HCT116 (cell line): ENCODE measurements around the gene PDZD4. TPM values are rescaled to one million over a fixed set of nuclear protein-coding genes. Genes with fewer than 3 reads are reported as not detected.

Experiments used
- ATAC-seq: fragments of 200-7000 bp; cut with Tn5 transposase; 2 replicates; pipeline ENCODE4 v1.9.1; 2020; ENCODE audit warnings: mild to moderate bottlenecking, moderate library complexity
- BruUV-seq: library from RNA; stranded (reverse); fragments of 400-500 nt; replicated peaks from 2 replicates; lab custom pipeline; 2021; lab: Mats Ljungman, UMichigan
- CTCF ChIA-PET: fragments of 300-600 bp; sonication (Branson Sonifier 250); formaldehyde crosslinking; loops from one replicate; lab custom pipeline; 2021; ENCODE audit warnings: antibody characterized with exemption; lab: Charles Lee
- POLR2A ChIA-PET: fragments of 300-600, 350-600 bp; sonication (Branson Sonifier 250); formaldehyde crosslinking; loops from one replicate; lab custom pipeline; 2021; ENCODE audit warnings: antibody characterized with exemption; lab: Charles Lee
- RAD21 ChIA-PET, 2 experiments: fragments of 300-600 bp; sonication (Branson Sonifier 250); formaldehyde crosslinking; loops; one replicate each; lab custom pipeline; 2023; ENCODE audit warnings: low total read pairs in 2 of 2; ENCODE audit not compliant: uncharacterized antibody in 2 of 2, unreplicated experiment in 2 of 2, low non-redundant PET in 1 of 2; lab: Charles Lee
- DNase-seq: peaks from one replicate; pipeline ENCODE4 v3.0.0-alpha.2; 2010; ENCODE audit warnings: low read depth, low spot score
- H2AFZ ChIP-seq: fragments of 200-600 bp; shearing (Covaris generic), sonication (generic); 2 replicates; pipeline ENCODE4 v1.6.1; 2017; ENCODE audit warnings: low read depth, mixed run types, mixed read lengths, antibody characterized with exemption, low read length; ENCODE audit not compliant: poor library complexity, severe bottlenecking
- H3K27ac ChIP-seq: 2 replicates; pipeline ENCODE4 v1.5.1; 2012; ENCODE audit warnings: low read depth, low read length
- H3K27me3 ChIP-seq: fragments of 200-600 bp; sonication (generic); 2 replicates; pipeline ENCODE4 v1.6.1; 2016; ENCODE audit warnings: mixed run types, low read length, mixed read lengths; ENCODE audit not compliant: insufficient read depth
- H3K36me3 ChIP-seq, 2 experiments: fragments of 200-500 bp in 1 of 2; fragments of 200-600 bp in 1 of 2; sonication (Bioruptor generic) in 1 of 2; sonication (generic) in 1 of 2; 2 replicates each; pipeline versions ENCODE4 v1.5.1 to v1.6.1; 2014 to 2016; ENCODE audit warnings: low read length in 2 of 2, inconsistent platforms in 1 of 2, mixed read lengths in 1 of 2, mixed run types in 1 of 2; ENCODE audit not compliant: insufficient read depth in 2 of 2, control insufficient read depth in 1 of 2
- H3K4me1 ChIP-seq, 2 experiments: fragments of 200-600 bp in 1 of 2; sonication (generic) in 1 of 2; 2 replicates each; pipeline versions ENCODE4 v1.5.1 to v1.6.1; 2012 to 2017; ENCODE audit warnings: low read length in 2 of 2, inconsistent platforms in 1 of 2, mild to moderate bottlenecking in 1 of 2, mixed read lengths in 1 of 2, mixed run types in 1 of 2, moderate library complexity in 1 of 2; ENCODE audit not compliant: insufficient read depth in 2 of 2, control insufficient read depth in 1 of 2
- H3K4me2 ChIP-seq: fragments of 200-600 bp; sonication (generic); 2 replicates; pipeline ENCODE4 v1.6.1; 2017; ENCODE audit warnings: mixed run types, low read length, mixed read lengths
- H3K4me3 ChIP-seq, 2 experiments: fragments of 200-600 bp in 1 of 2; sonication (generic) in 1 of 2; replicated peaks in 1 of 2; 2 replicates each; pipeline ENCODE4 v1.5.1; 2011 to 2016; ENCODE audit warnings: low read length in 2 of 2, control low read depth in 1 of 2, low read depth in 1 of 2, mild to moderate bottlenecking in 1 of 2, mixed read lengths in 1 of 2, mixed run types in 1 of 2
- H3K79me2 ChIP-seq: fragments of 200-600 bp; sonication (generic); 2 replicates; pipeline ENCODE4 v1.6.1; 2017; ENCODE audit warnings: mild to moderate bottlenecking, mixed run types, low read length, moderate library complexity, mixed read lengths; ENCODE audit not compliant: insufficient read depth
- H3K9ac ChIP-seq: fragments of 200-600 bp; sonication (generic); 2 replicates; pipeline ENCODE4 v1.6.1; 2016; ENCODE audit warnings: low read length, mixed read lengths
- H3K9me2 ChIP-seq: fragments of 200-600 bp; sonication (generic), shearing (Covaris generic); 2 replicates; pipeline ENCODE4 v1.6.1; 2017; ENCODE audit warnings: mixed run types, mild to moderate bottlenecking, moderate library complexity; ENCODE audit not compliant: insufficient read depth
- H3K9me3 ChIP-seq, 2 experiments: fragments of 200-500 bp in 1 of 2; fragments of 200-600 bp in 1 of 2; sonication (Bioruptor generic) in 1 of 2; sonication (generic) in 1 of 2; 2 replicates each; pipeline ENCODE4 v1.6.1; 2014 to 2017; ENCODE audit warnings: low read length in 2 of 2, mixed read lengths in 2 of 2, inconsistent platforms in 1 of 2, low read depth in 1 of 2, mild to moderate bottlenecking in 1 of 2, mixed run types in 1 of 2, moderate library complexity in 1 of 2; ENCODE audit not compliant: control insufficient read depth in 1 of 2, insufficient read depth in 1 of 2
- H4K20me1 ChIP-seq: fragments of 200-600 bp; sonication (generic), shearing (Covaris generic); 2 replicates; pipeline ENCODE4 v1.6.1; 2017; ENCODE audit warnings: mixed run types, mild to moderate bottlenecking, moderate library complexity; ENCODE audit not compliant: insufficient read depth
- CBX3 ChIP-seq: IDR thresholded peaks from 2 replicates; pipeline ENCODE4 v1.6.1; 2012; ENCODE audit warnings: low read depth
- CTCF ChIP-seq, 3 experiments: fragments of 200-600 bp in 1 of 3; sonication (generic) in 1 of 3; IDR thresholded peaks in 2 of 3; conservative IDR thresholded peaks in 1 of 3; 2 replicates each; pipeline ENCODE4 v1.5.1; 2012 to 2017; ENCODE audit warnings: low read depth in 2 of 3, low read length in 2 of 3, antibody characterized with exemption in 1 of 3, borderline replicate concordance in 1 of 3, control low read depth in 1 of 3, mild to moderate bottlenecking in 1 of 3, mixed read lengths in 1 of 3, mixed run types in 1 of 3, moderate library complexity in 1 of 3; ENCODE audit not compliant: insufficient read depth in 1 of 3
- EGR1 ChIP-seq: IDR thresholded peaks from 2 replicates; pipeline ENCODE4 v1.6.1; 2012; ENCODE audit warnings: low read depth
- FOSL1 ChIP-seq: IDR thresholded peaks from 2 replicates; pipeline ENCODE4 v1.6.1; 2012; ENCODE audit warnings: low read depth
- MAX ChIP-seq: IDR thresholded peaks from 2 replicates; pipeline ENCODE4 v1.6.1; 2012
- POLR2A ChIP-seq: IDR thresholded peaks from 2 replicates; pipeline ENCODE4 v1.7.0; 2011; ENCODE audit warnings: borderline replicate concordance; ENCODE audit not compliant: insufficient read depth, insufficient read length; ENCODE audit errors: extremely low read depth
- POLR2AphosphoS5 ChIP-seq: IDR thresholded peaks from 2 replicates; pipeline ENCODE4 v1.6.1; 2011; ENCODE audit warnings: mild to moderate bottlenecking, low read depth, low read length, moderate library complexity
- RAD21 ChIP-seq: IDR thresholded peaks from 2 replicates; pipeline ENCODE4 v1.6.1; 2012; ENCODE audit warnings: low read depth, mild to moderate bottlenecking
- REST ChIP-seq: IDR thresholded peaks from 2 replicates; pipeline ENCODE4 v1.6.1; 2012; ENCODE audit warnings: low read depth
- SIN3A ChIP-seq: IDR thresholded peaks from 2 replicates; pipeline ENCODE4 v1.6.1; 2012; ENCODE audit warnings: low read depth
- SP1 ChIP-seq: IDR thresholded peaks from 2 replicates; pipeline ENCODE4 v1.6.1; 2012; ENCODE audit warnings: low read depth
- YY1 ChIP-seq: IDR thresholded peaks from 2 replicates; pipeline ENCODE4 v1.6.1; 2011; ENCODE audit warnings: low read length, low read depth, moderate library complexity, mild to moderate bottlenecking; ENCODE audit not compliant: insufficient replicate concordance; ENCODE audit errors: extremely low read depth
- ZBTB33 ChIP-seq: IDR thresholded peaks from 2 replicates; pipeline ENCODE4 v1.6.1; 2011; ENCODE audit warnings: mild to moderate bottlenecking, low read length, moderate library complexity; ENCODE audit not compliant: insufficient replicate concordance; ENCODE audit errors: extremely low read depth
- ZNF274 ChIP-seq: fragments of 200-500 bp; sonication (Bioruptor generic); IDR thresholded peaks from 2 replicates; pipeline ENCODE4 v1.6.1; 2014; ENCODE audit warnings: mild to moderate bottlenecking, low read depth, low read length, inconsistent platforms
- intact Hi-C: fragments of 100-400 bp; cut with micrococcal nuclease; formaldehyde crosslinking; loops from 2 replicates; pipeline ENCODE4 v1.10.0; 2022
- total RNA-seq: library from RNA; stranded (reverse); gene quantifications from one replicate; pipeline ENCODE4 v1.2.1, GENCODE V29; 2021; ENCODE audit not compliant: unreplicated experiment

PDZD4 gene
- total RNA-seq, 1 experiment from 2014 or later = 0.30 TPM

GRCh38 chrX:153820601-153821000, 9.7 kb downstream of the PDZD4 start:
- Histone ChIP-seq H3K9me3 (no peaks in the 10 kb centered on the region), H3K36me3 (no peaks in the 10 kb centered on the region), H2AFZ (no peak overlapping the region), H3K4me2 (no peak overlapping the region), H3K27ac (no peak overlapping the region), H3K79me2 (no peaks in the 10 kb centered on the region), H4K20me1 (no peaks in the 10 kb centered on the region), H3K4me1 (peaks cover 0 to 9% of the 10 kb centered on the region in 2 experiments; a peak in 2 of 4 replicates), H3K9me2 (no peaks in the 10 kb centered on the region), H3K4me3 (no peak overlapping the region), H3K27me3 (no peaks in the 10 kb centered on the region), H3K9ac (no peak overlapping the region)
- no peak for TF ChIP-seq FOSL1
- no peak for TF ChIP-seq EGR1
- no peak for TF ChIP-seq RAD21
- TF ChIP-seq SP1 = no peak
- TF ChIP-seq CBX3 = no peak
- TF ChIP-seq REST = no peak
- TF ChIP-seq MAX = no peak
- no peak for TF ChIP-seq ZBTB33
- TF ChIP-seq POLR2AphosphoS5 = no peak
- no peak for TF ChIP-seq CTCF (IDR thresholded peaks at IDR 0.05 in 2 of 3, conservative IDR thresholded peaks at IDR 0.05 in 1 of 3; ENCODE audit: borderline replicate concordance in 1 of 3, insufficient read depth in 1 of 3, low read depth in 2 of 3, low read length in 2 of 3)
- no peak for TF ChIP-seq SIN3A
- no peak for TF ChIP-seq ZNF274
- TF ChIP-seq POLR2A = no peak
- TF ChIP-seq YY1 = no peak
- no peak for DNase-seq
- intact Hi-C loops = no loop called here
- ChIA-PET RAD21 (no interaction called here), CTCF (no interaction called here), POLR2A (no interaction called here)
- BruUV-seq = no TSS peak
- ATAC-seq = no peak
